WI38 (cell line): ENCODE measurements around the gene ZBTB20.

Experiments
- H3K4me3 ChIP-seq: 2 replicates; pipeline ENCODE4 v1.5.1; 2011; ENCODE audit warnings: low read depth, mild to moderate bottlenecking, control low read depth, low read length
- CTCF ChIP-seq: IDR thresholded peaks from 2 replicates; pipeline ENCODE4 v1.5.1; 2012; ENCODE audit warnings: low read depth, mild to moderate bottlenecking, control low read depth, low read length

The ZBTB20 gene

GRCh38 chr3:115160295-115160694 lies 13.2 kb upstream of the ZBTB20 start:
- TF ChIP-seq CTCF: no peak
- H3K4me3 ChIP-seq: no peak overlapping the region

GRCh38 chr3:115156046-115156654 lies 9.1 kb upstream of the ZBTB20 start:
- no peak overlapping the region for H3K4me3 ChIP-seq
- TF ChIP-seq CTCF: no peak

- H3K4me3 ChIP-seq: no peak overlapping the region
- no peak for TF ChIP-seq CTCF
These were observed 7.5 kb upstream of the ZBTB20 start for GRCh38 chr3:115154611-115155010.

- H3K4me3 ChIP-seq: no peak overlapping the region
- TF ChIP-seq CTCF: no peak
These were observed 4.8 kb upstream of the ZBTB20 start for GRCh38 chr3:115151921-115152320.

- TF ChIP-seq CTCF: no peak
These were observed 1.2 kb upstream of the ZBTB20 start for GRCh38 chr3:115148142-115148790.

GRCh38 chr3:115147329-115148141 lies 447 bp upstream of the ZBTB20 start:
- H3K4me3 ChIP-seq: peak overlapping the region; percentile 77
- no peak for TF ChIP-seq CTCF

More at GRCh38 chr3:115148142-115148790, 1.2 kb upstream of the ZBTB20 start:
- H3K4me3 ChIP-seq: peak overlapping the region; percentile 77

- peak overlapping the region; percentile 77 for H3K4me3 ChIP-seq
- TF ChIP-seq CTCF: no peak
These were observed 1.1 kb downstream of the ZBTB20 start for GRCh38 chr3:115146032-115146417.
